NB4 (cell line): ENCODE measurements around the gene ATP10A.

Source experiments
- CTCF ChIP-seq: IDR thresholded peaks from one replicate; pipeline ENCODE4 v1.5.1; 2012; ENCODE audit warnings: low read depth, low read length
- MAX ChIP-seq: IDR thresholded peaks from 2 replicates; pipeline ENCODE4 v1.6.1; 2011; ENCODE audit warnings: low read depth, low read length
- POLR2A ChIP-seq: IDR thresholded peaks from 2 replicates; pipeline ENCODE4 v1.6.1; 2011; ENCODE audit warnings: mild to moderate bottlenecking; ENCODE audit not compliant: insufficient read length; ENCODE audit errors: extremely low read depth

- TF ChIP-seq CTCF (no peak), POLR2A (no peak), MAX (no peak)
Measured at GRCh38 chr15:25900901-25901300, 37.8 kb upstream of the ATP10A start.
